Measurements from ENCODE around the gene PAK1.
"Not testable (repeated sequence)": the region's sequence is repeated elsewhere in the genome, so short reads cannot be mapped to it uniquely, and the experiment has no call there.

The PAK1 gene

GRCh38 chr11:77396911-77397310 lies 77.0 kb downstream of the PAK1 start:
- TF ChIP-seq CTCF (IDR thresholded peaks at IDR 0.05; ENCODE audit: low read depth, low read length, missing control alignments) = no peak
- H3K4me3 ChIP-seq (replicated peaks; ENCODE audit: low read depth, low read length) = no peak overlapping the region
- DNase-seq (ENCODE audit: extremely low read depth, low read depth) = no peak

- no peak for DNase-seq (ENCODE audit: extremely low read depth, low read depth)
- no peak for TF ChIP-seq CTCF (IDR thresholded peaks at IDR 0.05; ENCODE audit: low read depth, low read length, missing control alignments)
- H3K4me3 ChIP-seq (replicated peaks; ENCODE audit: low read depth, low read length) = no peak overlapping the region
Measured at GRCh38 chr11:77396305-77396704, 77.6 kb downstream of the PAK1 start.

- no peak for DNase-seq (ENCODE audit: extremely low read depth, low read depth)
- no peak overlapping the region for H3K4me3 ChIP-seq (replicated peaks; ENCODE audit: low read depth, low read length)
- TF ChIP-seq CTCF (IDR thresholded peaks at IDR 0.05; ENCODE audit: low read depth, low read length, missing control alignments) = no peak
Measured at GRCh38 chr11:77395460-77396173, 78.3 kb downstream of the PAK1 start.

- H3K4me3 ChIP-seq (replicated peaks; ENCODE audit: low read depth, low read length) = no peak overlapping the region
- TF ChIP-seq CTCF (IDR thresholded peaks at IDR 0.05; ENCODE audit: low read depth, low read length, missing control alignments) = no peak
- no peak for DNase-seq (ENCODE audit: extremely low read depth, low read depth)
Measured at GRCh38 chr11:77392842-77393241, 81.1 kb downstream of the PAK1 start.

- DNase-seq (ENCODE audit: extremely low read depth, low read depth) = no peak
- no peak overlapping the region for H3K4me3 ChIP-seq (replicated peaks; ENCODE audit: low read depth, low read length)
- no peak for TF ChIP-seq CTCF (IDR thresholded peaks at IDR 0.05; ENCODE audit: low read depth, low read length, missing control alignments)
Measured at GRCh38 chr11:77387701-77388100, 86.2 kb downstream of the PAK1 start.

- DNase-seq (ENCODE audit: extremely low read depth, low read depth) = no peak
- no peak overlapping the region for H3K4me3 ChIP-seq (replicated peaks; ENCODE audit: low read depth, low read length)
- no peak for TF ChIP-seq CTCF (IDR thresholded peaks at IDR 0.05; ENCODE audit: low read depth, low read length, missing control alignments)
Measured at GRCh38 chr11:77386178-77386577, 87.7 kb downstream of the PAK1 start.

- not testable (repeated sequence) for H3K4me3 ChIP-seq (replicated peaks; ENCODE audit: low read depth, low read length); DNase-seq (ENCODE audit: extremely low read depth, low read depth)
Measured at GRCh38 chr11:77385255-77385771, 88.6 kb downstream of the PAK1 start.
